Parathyroid adenoma (tissue), 2 donors: ENCODE data around the gene PNKP.

Source experiments
- H2AFZ ChIP-seq: fragments of 300-600 bp; sonication (generic); one replicate; pipeline ENCODE4 v1.7.0; 2017; ENCODE audit warnings: antibody characterized with exemption, mild to moderate bottlenecking
- H3K27ac ChIP-seq: fragments of 300-600 bp; sonication (generic); one replicate; pipeline ENCODE4 v1.7.0; 2017
- H3K27me3 ChIP-seq: fragments of 300-600 bp; sonication (generic); one replicate; pipeline ENCODE4 v1.7.0; 2017; ENCODE audit warnings: low read length; ENCODE audit not compliant: control insufficient read depth, insufficient read depth
- H3K36me3 ChIP-seq: fragments of 300-600 bp; sonication (generic); one replicate; pipeline ENCODE4 v1.7.0; 2017; ENCODE audit warnings: low read length; ENCODE audit not compliant: control insufficient read depth, insufficient read depth
- H3K4me1 ChIP-seq: fragments of 300-600 bp; sonication (generic); one replicate; pipeline ENCODE4 v1.7.0; 2017; ENCODE audit warnings: control low read depth
- H3K4me2 ChIP-seq: fragments of 300-600 bp; sonication (generic); one replicate; pipeline ENCODE4 v1.7.0; 2017; ENCODE audit warnings: low read length
- H3K4me3 ChIP-seq: fragments of 300-600 bp; sonication (generic); one replicate; pipeline ENCODE4 v1.7.0; 2017; ENCODE audit warnings: low read depth, low read length
- H3K79me2 ChIP-seq: fragments of 300-600 bp; sonication (generic); one replicate; pipeline ENCODE4 v1.7.0; 2017; ENCODE audit warnings: control low read depth
- H3K9ac ChIP-seq: fragments of 300-600 bp; sonication (generic); one replicate; pipeline ENCODE4 v1.7.0; 2017; ENCODE audit warnings: mild to moderate bottlenecking
- H3K9me3 ChIP-seq: fragments of 300-600 bp; sonication (generic); one replicate; pipeline ENCODE4 v1.7.0; 2017; ENCODE audit warnings: low read length; ENCODE audit not compliant: control insufficient read depth
- CTCF ChIP-seq: fragments of 300-600 bp; sonication (generic); IDR thresholded peaks from one replicate; pipeline ENCODE4 v1.7.0; 2017; ENCODE audit warnings: antibody characterized with exemption, mild to moderate bottlenecking
- donor health status: primary hyperparathyroidism.

The PNKP gene

GRCh38 chr19:49877020-49877878 lies 9.9 kb upstream of the PNKP start, which contains the start of the genes AKT1S1 and TBC1D17:
AKT1S1 (minus strand) TSS chr19:49877355; CDS start chr19:49873295, 4,060 bp downstream.
TBC1D17 (plus strand) TSS chr19:49877702; CDS start chr19:49877724, 22 bp downstream.
- no peaks in the 10 kb centered on the region for H3K27me3 ChIP-seq
- H3K9me3 ChIP-seq = no peaks in the 10 kb centered on the region
- H3K27ac ChIP-seq = peak within 1 kb of the TSS; percentile 96
- TF ChIP-seq CTCF = no peak
- peaks cover 11% of the 10 kb centered on the region for H3K79me2 ChIP-seq
- peaks cover 6% of the 10 kb centered on the region for H3K4me1 ChIP-seq
- H3K4me3 ChIP-seq = peak within 1 kb of the TSS; percentile 100
- H3K4me2 ChIP-seq = peak within 1 kb of the TSS; percentile 100
- peak within 1 kb of the TSS; percentile 85 for H2AFZ ChIP-seq
- peak within 1 kb of the TSS; percentile 64 for H3K9ac ChIP-seq
- no peaks in the 10 kb centered on the region for H3K36me3 ChIP-seq

- Histone ChIP-seq H3K36me3 (no peaks in the 10 kb centered on the region), H3K79me2 (peaks cover 11% of the 10 kb centered on the region), H3K4me2 (peak overlapping the region; percentile 90), H3K4me1 (peaks cover 6% of the 10 kb centered on the region), H3K9ac (peak overlapping the region; percentile 64), H3K27me3 (no peaks in the 10 kb centered on the region), H3K27ac (peak overlapping the region; percentile 96), H3K4me3 (peak overlapping the region; percentile 100), H2AFZ (peak overlapping the region; percentile 85), H3K9me3 (no peaks in the 10 kb centered on the region)
- TF ChIP-seq CTCF = no peak
Observed at GRCh38 chr19:49876422-49877019, 9.1 kb upstream of the PNKP start.

GRCh38 chr19:49875857-49876421 lies 8.6 kb upstream of the PNKP start:
- Histone ChIP-seq H3K27me3 (no peaks in the 10 kb centered on the region), H3K27ac (peak overlapping the region; percentile 96), H3K9me3 (no peaks in the 10 kb centered on the region), H3K9ac (peak overlapping the region; percentile 64), H3K4me3 (peak overlapping the region; percentile 100), H3K79me2 (peaks cover 11% of the 10 kb centered on the region), H2AFZ (peak overlapping the region; percentile 85), H3K4me1 (peaks cover 6% of the 10 kb centered on the region), H3K4me2 (peak overlapping the region; percentile 90), H3K36me3 (no peaks in the 10 kb centered on the region)
- no peak for TF ChIP-seq CTCF

GRCh38 chr19:49875177-49875576 lies 7.8 kb upstream of the PNKP start:
- Histone ChIP-seq H3K79me2 (peaks cover 14% of the 10 kb centered on the region), H3K4me1 (peaks cover 10% of the 10 kb centered on the region), H3K4me3 (peak overlapping the region; percentile 100), H3K9me3 (no peaks in the 10 kb centered on the region), H3K4me2 (peak overlapping the region; percentile 90), H3K9ac (no peak overlapping the region), H3K36me3 (no peaks in the 10 kb centered on the region), H3K27me3 (no peaks in the 10 kb centered on the region), H2AFZ (no peak overlapping the region), H3K27ac (peak overlapping the region; percentile 96)
- no peak for TF ChIP-seq CTCF
